Glutamatergic neuron (in vitro differentiated cells): ENCODE results near the gene FAM24B. TPM values are rescaled to one million over a fixed set of nuclear protein-coding genes. Genes with fewer than 3 reads are reported as not detected.

Source experiments
- DNase-seq: peaks from one replicate; pipeline ENCODE4 v3.0.0; 2022
- H3K27ac Mint-ChIP-seq: one replicate; pipeline ENCODE4 v1.8.0; 2020; ENCODE audit warnings: mild to moderate bottlenecking, mixed read lengths, inconsistent platforms; ENCODE audit not compliant: unreplicated experiment
- H3K27me3 Mint-ChIP-seq: one replicate; pipeline ENCODE4 v1.8.0; 2020; ENCODE audit warnings: mild to moderate bottlenecking, moderate library complexity, mixed read lengths, inconsistent platforms; ENCODE audit not compliant: unreplicated experiment
- H3K36me3 Mint-ChIP-seq: one replicate; pipeline ENCODE4 v1.8.0; 2020; ENCODE audit warnings: mild to moderate bottlenecking, mixed read lengths, inconsistent platforms; ENCODE audit not compliant: unreplicated experiment
- H3K4me1 Mint-ChIP-seq: one replicate; pipeline ENCODE4 v1.8.0; 2020; ENCODE audit warnings: mild to moderate bottlenecking, low read depth, mixed read lengths, inconsistent platforms; ENCODE audit not compliant: unreplicated experiment
- H3K4me3 Mint-ChIP-seq: one replicate; pipeline ENCODE4 v1.8.0; 2020; ENCODE audit warnings: mild to moderate bottlenecking, mixed read lengths, inconsistent platforms; ENCODE audit not compliant: unreplicated experiment
- H3K9me3 Mint-ChIP-seq: one replicate; pipeline ENCODE4 v1.8.0; 2020; ENCODE audit warnings: mild to moderate bottlenecking, moderate library complexity, mixed read lengths, inconsistent platforms; ENCODE audit not compliant: unreplicated experiment
- total RNA-seq: library from RNA; stranded (reverse); fragmentation: NEBNext Ultra II Directional; extraction: Animal tissue kit (Norgen Biotek cat#: 25700); gene quantifications from one replicate; pipeline ENCODE4 v1.2.1, GENCODE V29; 2021; ENCODE audit not compliant: unreplicated experiment
- TF ChIP-seq, protein P1 (sequence below): fragments of 200-600 bp; sonication (generic); IDR thresholded peaks from one replicate; pipeline ENCODE4 v1.5.0; 2021; ENCODE audit not compliant: partially characterized antibody, unreplicated experiment

The FAM24B gene
- total RNA-seq, 1 donor from 2014 or later = 15.9 TPM

DNA sequence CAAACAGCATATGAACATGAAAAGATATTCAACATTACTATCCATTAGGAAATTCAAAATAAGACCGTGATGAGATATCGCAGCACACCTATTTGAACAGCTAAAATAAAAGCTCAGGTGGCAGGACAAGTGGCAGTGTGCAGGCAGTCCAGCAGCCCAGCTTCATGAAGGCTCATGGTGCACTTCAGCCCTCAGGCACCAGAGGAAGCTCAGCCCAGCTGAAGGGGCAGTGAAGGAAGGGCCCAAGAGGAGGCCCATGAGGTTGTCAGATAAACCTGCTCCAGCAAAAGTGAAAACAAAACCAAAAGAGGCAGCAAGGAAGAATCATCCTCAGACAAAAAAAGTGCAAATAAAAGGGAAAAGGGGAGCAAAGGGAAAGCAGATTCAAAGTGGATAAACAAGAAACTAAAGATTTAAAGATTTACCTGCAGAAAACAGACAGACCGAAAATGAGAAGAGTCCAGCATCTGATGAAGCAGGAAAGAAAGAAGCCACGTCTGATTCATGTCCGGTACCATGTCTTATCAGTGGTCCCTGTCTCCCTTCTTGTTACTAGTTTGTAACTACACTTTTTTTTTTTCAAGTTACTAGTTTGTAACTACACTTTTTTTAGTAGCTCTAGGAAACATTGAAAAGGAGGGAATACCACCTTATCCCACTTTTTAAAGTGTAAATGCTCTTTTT, 15.0 kb upstream of the FAM24B start:
- no peak overlapping the region for H3K4me3 Mint-ChIP-seq
- no peak overlapping the region for H3K27ac Mint-ChIP-seq
- no peaks in the 10 kb centered on the region for H3K36me3 Mint-ChIP-seq
- H3K4me1 Mint-ChIP-seq = no peaks in the 10 kb centered on the region
- TF ChIP-seq, protein P1, sequence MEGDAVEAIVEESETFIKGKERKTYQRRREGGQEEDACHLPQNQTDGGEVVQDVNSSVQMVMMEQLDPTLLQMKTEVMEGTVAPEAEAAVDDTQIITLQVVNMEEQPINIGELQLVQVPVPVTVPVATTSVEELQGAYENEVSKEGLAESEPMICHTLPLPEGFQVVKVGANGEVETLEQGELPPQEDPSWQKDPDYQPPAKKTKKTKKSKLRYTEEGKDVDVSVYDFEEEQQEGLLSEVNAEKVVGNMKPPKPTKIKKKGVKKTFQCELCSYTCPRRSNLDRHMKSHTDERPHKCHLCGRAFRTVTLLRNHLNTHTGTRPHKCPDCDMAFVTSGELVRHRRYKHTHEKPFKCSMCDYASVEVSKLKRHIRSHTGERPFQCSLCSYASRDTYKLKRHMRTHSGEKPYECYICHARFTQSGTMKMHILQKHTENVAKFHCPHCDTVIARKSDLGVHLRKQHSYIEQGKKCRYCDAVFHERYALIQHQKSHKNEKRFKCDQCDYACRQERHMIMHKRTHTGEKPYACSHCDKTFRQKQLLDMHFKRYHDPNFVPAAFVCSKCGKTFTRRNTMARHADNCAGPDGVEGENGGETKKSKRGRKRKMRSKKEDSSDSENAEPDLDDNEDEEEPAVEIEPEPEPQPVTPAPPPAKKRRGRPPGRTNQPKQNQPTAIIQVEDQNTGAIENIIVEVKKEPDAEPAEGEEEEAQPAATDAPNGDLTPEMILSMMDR = no peak
- H3K27me3 Mint-ChIP-seq = no peaks in the 10 kb centered on the region
- no peaks in the 10 kb centered on the region for H3K9me3 Mint-ChIP-seq
- no peak for DNase-seq

GRCh38 chr10:122884166-122884565, 4.8 kb upstream of the FAM24B start:
- H3K36me3 Mint-ChIP-seq = no peaks in the 10 kb centered on the region
- peaks cover 4% of the 10 kb centered on the region for H3K27me3 Mint-ChIP-seq
- H3K4me1 Mint-ChIP-seq = no peaks in the 10 kb centered on the region
- DNase-seq = no peak
- no peak overlapping the region for H3K27ac Mint-ChIP-seq
- H3K4me3 Mint-ChIP-seq = no peak overlapping the region
- peaks cover 4% of the 10 kb centered on the region for H3K9me3 Mint-ChIP-seq
- TF ChIP-seq, protein P1 = no peak

DNA sequence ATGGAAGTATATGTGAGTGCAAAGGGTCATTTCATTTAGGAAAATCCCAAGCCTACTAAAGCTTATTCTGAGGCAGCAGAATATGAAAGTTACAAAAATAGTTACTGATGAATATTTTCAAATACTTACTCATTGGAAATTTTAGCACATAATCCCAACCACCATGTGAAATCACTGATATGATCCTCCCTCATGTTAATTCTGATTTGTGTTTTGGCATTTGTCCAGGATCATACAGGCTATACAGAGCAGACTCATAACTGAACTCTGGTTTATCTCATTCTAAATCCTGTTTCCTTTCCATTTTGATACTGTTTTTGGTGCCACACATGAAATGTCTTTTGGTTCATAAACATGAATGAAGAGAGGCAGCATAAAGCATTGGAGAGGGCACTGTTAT, 3.4 kb upstream of the FAM24B start:
- Mint-ChIP-seq H3K9me3 (peaks cover 8% of the 10 kb centered on the region), H3K36me3 (no peaks in the 10 kb centered on the region), H3K4me1 (peaks cover 10% of the 10 kb centered on the region), H3K4me3 (no peak overlapping the region), H3K27ac (no peak overlapping the region), H3K27me3 (peaks cover 6% of the 10 kb centered on the region)
- no peak for DNase-seq
- TF ChIP-seq, protein P1 = no peak

DNA sequence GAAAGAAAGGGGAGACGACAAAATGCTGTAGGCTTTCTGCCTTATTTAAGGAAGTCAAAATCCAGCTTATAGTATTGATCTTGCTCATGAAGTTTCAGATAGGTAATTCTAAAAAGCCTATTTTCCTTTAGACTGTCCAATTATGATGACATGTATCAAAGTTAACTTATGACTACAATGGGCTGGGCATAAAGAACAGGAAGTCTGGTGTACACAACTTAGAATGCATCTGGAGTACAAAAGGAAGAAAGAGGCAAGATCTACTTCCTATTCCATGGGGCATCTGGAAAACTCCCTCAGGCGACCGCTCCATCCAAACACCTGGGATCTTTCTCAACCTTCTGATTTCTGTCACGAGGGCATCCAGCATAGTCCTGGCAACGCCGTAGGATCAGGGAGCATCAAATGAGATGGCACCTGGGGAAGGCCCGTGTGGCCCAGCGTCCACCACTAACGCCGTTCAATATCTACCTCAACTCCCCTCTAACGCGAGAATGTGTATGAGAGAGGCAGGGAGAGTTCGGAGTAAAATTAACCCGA, 512 bp downstream of the FAM24B start:
- Mint-ChIP-seq H3K4me3 (peak overlapping the region; percentile 99), H3K36me3 (no peaks in the 10 kb centered on the region), H3K4me1 (peaks cover 33% of the 10 kb centered on the region), H3K27me3 (peaks cover 11% of the 10 kb centered on the region), H3K27ac (peak overlapping the region; percentile 88), H3K9me3 (peaks cover 8% of the 10 kb centered on the region)
- no peak for DNase-seq
- TF ChIP-seq, protein P1 = no peak

- Mint-ChIP-seq H3K4me1 (peaks cover 35% of the 10 kb centered on the region), H3K4me3 (peak overlapping the region; percentile 99), H3K36me3 (no peaks in the 10 kb centered on the region), H3K27me3 (peaks cover 11% of the 10 kb centered on the region), H3K9me3 (peaks cover 8% of the 10 kb centered on the region), H3K27ac (peak overlapping the region; percentile 89)
- no peak for DNase-seq
- TF ChIP-seq, protein P1 = no peak
These were observed 2.1 kb downstream of the FAM24B start for GRCh38 chr10:122877264-122877663.
